DND-41 (cell line): Measurements from ENCODE around the gene POLR2F.

Experiments
- ATAC-seq: fragments of 200-7000 bp; cut with Tn5 transposase; 3 replicates; pipeline ENCODE4 v1.9.1; 2021; ENCODE audit warnings: low read depth; ENCODE audit not compliant: insufficient read depth
- DNase-seq: peaks from one replicate; pipeline ENCODE4 v3.0.0-alpha.2; 2020
- H2AFZ ChIP-seq: 2 replicates; pipeline ENCODE4 v1.6.0; 2012; ENCODE audit warnings: low read depth, low read length
- H3K27ac ChIP-seq: 2 replicates; pipeline ENCODE4 v1.5.1; 2012; ENCODE audit warnings: low read length, inconsistent platforms
- H3K27me3 ChIP-seq: fragments of 200-600 bp; sonication (generic); 2 replicates; pipeline ENCODE4 v1.6.0; 2012; ENCODE audit warnings: low read length, mild to moderate bottlenecking, inconsistent platforms; ENCODE audit not compliant: insufficient read depth, poor library complexity
- H3K36me3 ChIP-seq: 2 replicates; pipeline ENCODE4 v1.5.1; 2012; ENCODE audit warnings: low read length, inconsistent platforms; ENCODE audit not compliant: insufficient read depth
- H3K4me1 ChIP-seq: 2 replicates; pipeline ENCODE4 v1.5.1; 2012; ENCODE audit warnings: mild to moderate bottlenecking, low read length; ENCODE audit not compliant: insufficient read depth
- H3K4me2 ChIP-seq: 2 replicates; pipeline ENCODE4 v1.6.0; 2012; ENCODE audit warnings: mild to moderate bottlenecking, moderate library complexity, low read length, inconsistent platforms; ENCODE audit not compliant: insufficient read depth
- H3K4me3 ChIP-seq, 2 experiments: fragments of 200-600 bp in 1 of 2; shearing (Covaris generic) in 1 of 2; 2 replicates each; pipeline ENCODE4 v1.5.1; 2012 to 2016; ENCODE audit warnings: inconsistent platforms in 2 of 2, low read length in 2 of 2, mild to moderate bottlenecking in 2 of 2, low read depth in 1 of 2, moderate library complexity in 1 of 2
- H3K79me2 ChIP-seq: 2 replicates; pipeline ENCODE4 v1.6.0; 2012; ENCODE audit warnings: low read length, inconsistent platforms; ENCODE audit not compliant: insufficient read depth
- H3K9ac ChIP-seq: 2 replicates; pipeline ENCODE4 v1.6.0; 2012; ENCODE audit warnings: low read depth, mild to moderate bottlenecking, inconsistent platforms, low read length, moderate library complexity
- H3K9me3 ChIP-seq: 2 replicates; pipeline ENCODE4 v1.5.1; 2012; ENCODE audit warnings: low read length, moderate library complexity, mild to moderate bottlenecking, inconsistent platforms; ENCODE audit not compliant: insufficient read depth, severe bottlenecking
- H4K20me1 ChIP-seq: 2 replicates; pipeline ENCODE4 v1.6.0; 2012; ENCODE audit warnings: low read length; ENCODE audit not compliant: insufficient read depth
- CTCF ChIP-seq: IDR thresholded peaks from 2 replicates; pipeline ENCODE4 v1.5.1; 2012; ENCODE audit warnings: borderline replicate concordance, low read length, moderate library complexity, mild to moderate bottlenecking; ENCODE audit not compliant: poor library complexity, severe bottlenecking; ENCODE audit errors: extremely low read depth
- EZH2 ChIP-seq: IDR thresholded peaks from 3 replicates; pipeline ENCODE4 v1.6.1; 2012; ENCODE audit warnings: borderline replicate concordance, low read depth, mild to moderate bottlenecking, moderate library complexity, low read length, inconsistent platforms; ENCODE audit not compliant: severe bottlenecking

POLR2F gene

DNA sequence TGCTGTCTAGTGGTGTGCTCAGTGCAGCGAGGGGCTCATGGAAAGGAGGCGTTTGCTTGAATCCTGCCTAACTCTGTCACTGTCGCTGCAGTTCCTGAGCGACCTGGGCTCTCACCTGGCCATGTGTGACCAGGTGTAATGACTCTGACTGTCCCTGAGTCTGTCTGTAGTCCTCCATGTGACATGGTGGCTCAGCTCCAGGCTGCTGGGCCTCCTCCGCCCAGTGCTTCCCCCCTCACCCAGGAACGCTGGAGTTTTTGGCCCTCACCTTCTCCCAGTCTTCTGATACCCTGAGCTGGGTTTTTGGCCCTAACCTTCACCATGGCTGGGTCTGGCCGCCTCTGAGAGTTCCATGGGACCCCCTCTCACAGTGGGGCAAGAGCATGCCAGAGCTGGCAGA lies 27.1 kb upstream of the POLR2F start:
- no peak overlapping the region for H3K9ac ChIP-seq

DNA sequence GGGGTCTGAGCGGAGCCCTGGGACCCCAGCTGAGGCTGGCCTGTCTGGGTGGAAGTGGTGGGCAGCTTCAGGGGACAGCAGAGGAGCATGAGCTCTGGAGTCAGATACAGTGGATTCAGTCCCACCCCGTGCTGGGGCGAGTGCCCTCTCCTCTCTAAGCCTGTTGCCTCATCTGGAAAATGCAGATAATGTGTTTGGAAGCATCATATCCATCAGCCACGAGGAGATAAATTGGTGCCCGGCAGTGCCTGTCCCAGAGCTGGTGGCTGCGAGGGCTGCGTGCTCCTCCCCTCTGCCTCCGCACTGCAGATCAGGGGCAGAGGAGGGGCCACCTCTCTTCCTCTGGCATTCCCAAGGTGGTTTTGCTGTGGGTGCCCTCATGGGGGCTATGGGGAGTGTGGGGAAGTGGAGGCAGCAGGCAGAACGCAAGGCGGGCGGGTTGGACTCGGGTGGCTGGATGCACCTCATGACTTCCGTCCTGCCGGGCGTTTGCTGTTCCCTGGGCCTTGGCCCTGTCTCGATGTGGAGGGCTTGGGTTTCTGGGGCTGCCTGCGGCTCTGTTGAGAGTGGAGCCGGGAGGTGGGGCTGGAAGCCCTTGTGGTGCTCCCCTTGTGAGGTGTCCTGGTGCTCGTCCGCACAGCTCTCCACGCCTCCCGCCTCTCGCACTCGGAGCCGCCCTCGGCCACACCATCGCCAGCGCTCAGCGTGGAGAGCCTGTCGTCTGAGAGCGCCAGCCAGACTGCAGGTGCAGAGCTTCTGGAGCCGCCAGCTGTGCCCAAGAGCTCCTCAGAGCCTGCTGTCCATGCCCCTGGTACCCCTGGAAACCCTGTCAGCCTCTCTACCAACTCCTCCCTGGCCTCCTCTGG lies 26.5 kb upstream of the POLR2F start:
- H3K79me2 ChIP-seq: no peaks in the 10 kb centered on the region
- no peaks in the 10 kb centered on the region; the same call in 1 of the 2 replicates for H4K20me1 ChIP-seq
- DNase-seq: no peak
- no peak overlapping the region for H3K9ac ChIP-seq
- no peak overlapping the region for H3K4me2 ChIP-seq
- H3K27me3 ChIP-seq: no peaks in the 10 kb centered on the region
- H3K9me3 ChIP-seq: no peaks in the 10 kb centered on the region
- H3K27ac ChIP-seq: no peak overlapping the region
- TF ChIP-seq CTCF: no peak
- TF ChIP-seq EZH2: no peak
- ATAC-seq: no peak
- H3K4me3 ChIP-seq: no peak overlapping the region
- no peaks in the 10 kb centered on the region for H3K4me1 ChIP-seq
- H3K36me3 ChIP-seq: peaks cover 37% of the 10 kb centered on the region
- no peak overlapping the region for H2AFZ ChIP-seq

More for the DNA sequence above, 27.1 kb upstream of the POLR2F start:
- no peak for ATAC-seq
- Histone ChIP-seq H3K4me3 (no peak overlapping the region), H3K4me2 (no peak overlapping the region), H3K36me3 (peaks cover 33% of the 10 kb centered on the region), H4K20me1 (no peaks in the 10 kb centered on the region; the same call in 1 of the 2 replicates), H3K27me3 (no peaks in the 10 kb centered on the region), H3K4me1 (no peaks in the 10 kb centered on the region), H2AFZ (no peak overlapping the region), H3K27ac (no peak overlapping the region), H3K79me2 (no peaks in the 10 kb centered on the region), H3K9me3 (no peaks in the 10 kb centered on the region)
- no peak for DNase-seq
- TF ChIP-seq EZH2 (no peak), CTCF (no peak)

- TF ChIP-seq EZH2 (no peak), CTCF (no peak)
- no peak overlapping the region for H3K4me2 ChIP-seq
- no peak overlapping the region for H3K4me3 ChIP-seq
- H3K36me3 ChIP-seq: peaks cover 42% of the 10 kb centered on the region
- no peaks in the 10 kb centered on the region for H3K27me3 ChIP-seq
- no peak overlapping the region for H3K9ac ChIP-seq
- H4K20me1 ChIP-seq: no peaks in the 10 kb centered on the region; the same call in 1 of the 2 replicates
- H3K27ac ChIP-seq: no peak overlapping the region
- no peak for ATAC-seq
- H3K79me2 ChIP-seq: no peaks in the 10 kb centered on the region
- no peaks in the 10 kb centered on the region for H3K9me3 ChIP-seq
- H2AFZ ChIP-seq: no peak overlapping the region
- H3K4me1 ChIP-seq: no peaks in the 10 kb centered on the region
- no peak for DNase-seq
Observed at GRCh38 chr22:37927637-37927936, 25.9 kb upstream of the POLR2F start.

GRCh38 chr22:37929390-37929789 lies 24.1 kb upstream of the POLR2F start:
- ATAC-seq: no peak
- no peaks in the 10 kb centered on the region for H3K79me2 ChIP-seq
- H3K27ac ChIP-seq: no peak overlapping the region
- no peak for DNase-seq
- H3K9me3 ChIP-seq: no peaks in the 10 kb centered on the region
- no peak for TF ChIP-seq EZH2
- TF ChIP-seq CTCF: no peak
- no peak overlapping the region for H3K4me3 ChIP-seq
- no peak overlapping the region for H3K4me2 ChIP-seq
- no peak overlapping the region for H2AFZ ChIP-seq
- no peaks in the 10 kb centered on the region; the same call in 1 of the 2 replicates for H4K20me1 ChIP-seq
- no peaks in the 10 kb centered on the region for H3K27me3 ChIP-seq
- H3K4me1 ChIP-seq: peaks cover 3% of the 10 kb centered on the region; the same call in 1 of the 2 replicates
- H3K36me3 ChIP-seq: peaks cover 52% of the 10 kb centered on the region
- no peak overlapping the region for H3K9ac ChIP-seq
